ENCODE data around the gene USP40.

The USP40 gene, protein sequence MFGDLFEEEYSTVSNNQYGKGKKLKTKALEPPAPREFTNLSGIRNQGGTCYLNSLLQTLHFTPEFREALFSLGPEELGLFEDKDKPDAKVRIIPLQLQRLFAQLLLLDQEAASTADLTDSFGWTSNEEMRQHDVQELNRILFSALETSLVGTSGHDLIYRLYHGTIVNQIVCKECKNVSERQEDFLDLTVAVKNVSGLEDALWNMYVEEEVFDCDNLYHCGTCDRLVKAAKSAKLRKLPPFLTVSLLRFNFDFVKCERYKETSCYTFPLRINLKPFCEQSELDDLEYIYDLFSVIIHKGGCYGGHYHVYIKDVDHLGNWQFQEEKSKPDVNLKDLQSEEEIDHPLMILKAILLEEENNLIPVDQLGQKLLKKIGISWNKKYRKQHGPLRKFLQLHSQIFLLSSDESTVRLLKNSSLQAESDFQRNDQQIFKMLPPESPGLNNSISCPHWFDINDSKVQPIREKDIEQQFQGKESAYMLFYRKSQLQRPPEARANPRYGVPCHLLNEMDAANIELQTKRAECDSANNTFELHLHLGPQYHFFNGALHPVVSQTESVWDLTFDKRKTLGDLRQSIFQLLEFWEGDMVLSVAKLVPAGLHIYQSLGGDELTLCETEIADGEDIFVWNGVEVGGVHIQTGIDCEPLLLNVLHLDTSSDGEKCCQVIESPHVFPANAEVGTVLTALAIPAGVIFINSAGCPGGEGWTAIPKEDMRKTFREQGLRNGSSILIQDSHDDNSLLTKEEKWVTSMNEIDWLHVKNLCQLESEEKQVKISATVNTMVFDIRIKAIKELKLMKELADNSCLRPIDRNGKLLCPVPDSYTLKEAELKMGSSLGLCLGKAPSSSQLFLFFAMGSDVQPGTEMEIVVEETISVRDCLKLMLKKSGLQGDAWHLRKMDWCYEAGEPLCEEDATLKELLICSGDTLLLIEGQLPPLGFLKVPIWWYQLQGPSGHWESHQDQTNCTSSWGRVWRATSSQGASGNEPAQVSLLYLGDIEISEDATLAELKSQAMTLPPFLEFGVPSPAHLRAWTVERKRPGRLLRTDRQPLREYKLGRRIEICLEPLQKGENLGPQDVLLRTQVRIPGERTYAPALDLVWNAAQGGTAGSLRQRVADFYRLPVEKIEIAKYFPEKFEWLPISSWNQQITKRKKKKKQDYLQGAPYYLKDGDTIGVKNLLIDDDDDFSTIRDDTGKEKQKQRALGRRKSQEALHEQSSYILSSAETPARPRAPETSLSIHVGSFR

DNA sequence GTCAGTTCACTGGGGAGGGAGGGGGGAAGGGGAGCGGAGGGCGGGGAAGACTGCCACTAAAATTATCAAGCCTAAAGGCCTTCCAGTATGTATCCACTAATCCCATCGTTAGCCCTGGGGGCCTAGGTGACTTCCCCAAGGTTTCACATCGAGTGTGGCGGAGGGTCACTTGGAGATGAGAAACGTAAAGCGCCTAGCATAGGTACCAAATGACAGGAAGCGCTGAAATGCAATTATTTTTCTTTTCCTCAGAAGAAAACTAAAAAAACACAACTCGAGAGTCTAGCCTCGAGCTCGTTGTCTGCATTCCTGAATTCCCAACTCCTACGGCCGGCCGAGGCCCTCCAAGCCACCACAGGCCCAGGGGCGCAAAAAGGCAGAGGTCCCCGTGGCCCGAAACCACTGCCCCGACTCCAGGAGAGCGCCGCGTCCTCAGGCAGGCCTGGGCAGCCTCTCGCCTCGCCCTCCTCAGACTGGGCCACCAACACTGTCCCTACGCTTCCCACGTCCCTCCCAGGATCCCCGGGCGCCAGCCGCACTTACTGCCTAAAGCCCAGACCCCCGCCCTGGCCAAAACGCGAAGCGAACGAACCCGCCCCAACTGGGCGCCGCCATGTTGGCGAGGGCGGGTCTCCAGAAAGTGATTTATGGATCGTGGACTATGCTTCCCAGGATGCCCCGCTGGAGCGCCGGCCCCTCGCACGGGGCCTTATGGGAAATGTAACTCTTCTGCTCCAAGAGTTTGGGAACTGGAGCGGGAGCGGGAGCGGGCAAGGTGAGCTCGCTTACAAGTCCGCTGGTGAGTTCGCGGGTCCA lies at the start of gene USP40:
Gene USP40 (minus strand): TSS at position 642 of the 816 bp plus-strand sequence. CDS start 1,228 bp downstream, outside the sequence.
- Histone ChIP-seq H3K4me3 (ENCODE audit: low read depth in 1 of 2, low read length in 2 of 2) (peak within 1 kb of the TSS; percentile 83 to 91), H3K27ac (ENCODE audit: low read length) (peak within 1 kb of the TSS; percentile 96), H3K36me3 (ENCODE audit: control insufficient read depth in 1 of 2, insufficient read depth in 2 of 2, low read length in 2 of 2) (no peaks in the 10 kb centered on the region), H3K27me3 (ENCODE audit: low read depth, low read length) (no peaks in the 10 kb centered on the region), H3K9me3 (ENCODE audit: control insufficient read depth in 1 of 2, low read length in 2 of 2) (no peaks in the 10 kb centered on the region), H3K4me1 (ENCODE audit: control insufficient read depth in 1 of 2, insufficient read depth in 2 of 2, low read length in 2 of 2) (peaks cover 4 to 7% of the 10 kb centered on the region in 2 donors)

DNA sequence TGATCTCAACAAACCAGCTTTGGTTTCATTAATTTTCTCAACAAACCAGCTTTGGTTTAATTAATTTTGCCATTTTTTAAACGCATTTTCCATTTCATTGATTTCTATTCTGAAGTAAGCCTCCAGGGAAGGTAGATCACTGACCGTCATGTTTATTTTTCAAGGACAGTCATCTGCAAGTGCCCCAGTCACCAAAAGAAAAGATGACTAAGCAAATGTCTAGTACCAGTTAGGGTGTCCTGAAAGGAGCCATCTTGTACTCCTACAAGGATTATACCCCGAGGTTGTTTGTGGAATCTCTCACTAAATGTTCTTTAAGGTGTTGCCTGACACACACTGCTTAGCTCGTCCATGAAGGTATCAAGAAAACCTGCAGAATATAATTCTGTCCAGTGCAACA lies 44.7 kb upstream of the USP40 start:
- H3K27me3 ChIP-seq (ENCODE audit: low read depth, low read length) = no peaks in the 10 kb centered on the region
- H3K4me3 ChIP-seq (ENCODE audit: low read depth in 1 of 2, low read length in 2 of 2) = no peak overlapping the region
- no peaks in the 10 kb centered on the region for H3K36me3 ChIP-seq (ENCODE audit: control insufficient read depth in 1 of 2, insufficient read depth in 2 of 2, low read length in 2 of 2)
- peaks cover 0 to 7% of the 10 kb centered on the region in 2 donors for H3K9me3 ChIP-seq (ENCODE audit: control insufficient read depth in 1 of 2, low read length in 2 of 2)
- no peaks in the 10 kb centered on the region for H3K4me1 ChIP-seq (ENCODE audit: control insufficient read depth in 1 of 2, insufficient read depth in 2 of 2, low read length in 2 of 2)
- H3K27ac ChIP-seq (ENCODE audit: low read length) = no peak overlapping the region

DNA sequence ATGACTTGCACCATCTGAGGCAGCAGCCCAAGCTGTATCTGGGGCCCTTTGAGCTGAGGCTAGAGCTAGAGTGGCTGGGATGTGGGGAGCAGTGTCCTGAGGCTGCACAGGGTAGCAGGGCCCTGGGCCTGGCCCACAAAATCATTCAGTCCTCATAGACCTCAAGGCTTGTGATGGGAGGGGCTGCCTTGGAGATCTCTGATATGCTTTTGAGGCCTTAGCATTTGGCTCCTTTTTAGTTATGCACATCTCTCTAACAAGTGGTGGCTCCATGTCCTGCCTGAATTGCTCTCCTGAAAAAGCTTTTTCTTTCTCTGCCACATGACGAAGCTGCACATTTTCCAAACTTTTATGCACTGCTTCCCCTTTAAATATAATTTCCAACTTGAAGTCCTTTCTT lies 39.1 kb upstream of the USP40 start:
- H3K9me3 ChIP-seq (ENCODE audit: control insufficient read depth in 1 of 2, low read length in 2 of 2) = peaks cover 0 to 4% of the 10 kb centered on the region in 2 donors
- no peaks in the 10 kb centered on the region for H3K4me1 ChIP-seq (ENCODE audit: control insufficient read depth in 1 of 2, insufficient read depth in 2 of 2, low read length in 2 of 2)
- H3K4me3 ChIP-seq (ENCODE audit: low read depth in 1 of 2, low read length in 2 of 2) = no peak overlapping the region
- no peaks in the 10 kb centered on the region for H3K27me3 ChIP-seq (ENCODE audit: low read depth, low read length)
- H3K36me3 ChIP-seq (ENCODE audit: control insufficient read depth in 1 of 2, insufficient read depth in 2 of 2, low read length in 2 of 2) = no peaks in the 10 kb centered on the region
- no peak overlapping the region for H3K27ac ChIP-seq (ENCODE audit: low read length)

DNA sequence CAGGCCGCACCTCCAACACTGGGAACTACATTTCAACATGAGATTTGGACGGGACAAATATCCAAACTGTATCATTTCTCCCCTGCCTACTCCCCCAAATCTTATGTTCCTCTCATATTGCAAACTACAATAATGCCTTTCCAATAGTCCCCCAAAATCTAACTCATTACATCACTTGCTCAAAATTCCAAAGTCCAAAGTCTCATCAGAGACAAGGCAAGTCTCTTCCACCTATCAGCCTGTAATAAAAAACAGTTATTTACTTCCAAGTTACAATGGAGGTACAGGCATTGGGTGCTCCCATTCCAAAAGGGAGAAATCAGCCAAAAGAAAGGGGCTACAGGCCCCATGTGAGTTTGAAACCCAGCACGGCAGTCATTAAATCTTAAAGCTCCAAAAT lies 38.2 kb upstream of the USP40 start:
- no peak overlapping the region for H3K4me3 ChIP-seq (ENCODE audit: low read depth in 1 of 2, low read length in 2 of 2)
- H3K27ac ChIP-seq (ENCODE audit: low read length) = no peak overlapping the region
- H3K27me3 ChIP-seq (ENCODE audit: low read depth, low read length) = no peaks in the 10 kb centered on the region
- no peaks in the 10 kb centered on the region for H3K4me1 ChIP-seq (ENCODE audit: control insufficient read depth in 1 of 2, insufficient read depth in 2 of 2, low read length in 2 of 2)
- no peaks in the 10 kb centered on the region for H3K36me3 ChIP-seq (ENCODE audit: control insufficient read depth in 1 of 2, insufficient read depth in 2 of 2, low read length in 2 of 2)
- H3K9me3 ChIP-seq (ENCODE audit: control insufficient read depth in 1 of 2, low read length in 2 of 2) = no peaks in the 10 kb centered on the region

DNA sequence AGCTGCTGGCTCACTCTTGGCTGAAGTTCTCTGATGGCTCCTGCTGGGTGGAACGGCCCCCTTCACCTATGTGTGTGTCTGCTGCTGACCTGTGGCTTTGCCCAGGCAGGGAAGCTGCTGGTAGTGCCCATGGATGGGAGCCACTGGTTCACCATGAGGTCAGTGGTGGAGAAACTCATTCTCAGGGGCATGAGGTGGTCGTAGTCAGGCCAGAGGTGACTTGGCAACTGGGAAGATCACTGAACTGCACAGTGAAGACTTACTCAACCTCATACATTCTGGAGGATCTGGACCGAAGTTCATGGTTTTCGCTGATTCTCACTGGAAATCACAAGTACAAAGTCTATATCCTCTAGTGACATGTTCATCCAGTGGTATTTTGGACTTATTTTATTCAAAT lies 36.9 kb upstream of the USP40 start:
- Histone ChIP-seq H3K27me3 (ENCODE audit: low read depth, low read length) (no peaks in the 10 kb centered on the region), H3K36me3 (ENCODE audit: control insufficient read depth in 1 of 2, insufficient read depth in 2 of 2, low read length in 2 of 2) (no peaks in the 10 kb centered on the region), H3K9me3 (ENCODE audit: control insufficient read depth in 1 of 2, low read length in 2 of 2) (no peaks in the 10 kb centered on the region), H3K4me1 (ENCODE audit: control insufficient read depth in 1 of 2, insufficient read depth in 2 of 2, low read length in 2 of 2) (no peaks in the 10 kb centered on the region), H3K4me3 (ENCODE audit: low read depth in 1 of 2, low read length in 2 of 2) (no peak overlapping the region), H3K27ac (ENCODE audit: low read length) (no peak overlapping the region)

DNA sequence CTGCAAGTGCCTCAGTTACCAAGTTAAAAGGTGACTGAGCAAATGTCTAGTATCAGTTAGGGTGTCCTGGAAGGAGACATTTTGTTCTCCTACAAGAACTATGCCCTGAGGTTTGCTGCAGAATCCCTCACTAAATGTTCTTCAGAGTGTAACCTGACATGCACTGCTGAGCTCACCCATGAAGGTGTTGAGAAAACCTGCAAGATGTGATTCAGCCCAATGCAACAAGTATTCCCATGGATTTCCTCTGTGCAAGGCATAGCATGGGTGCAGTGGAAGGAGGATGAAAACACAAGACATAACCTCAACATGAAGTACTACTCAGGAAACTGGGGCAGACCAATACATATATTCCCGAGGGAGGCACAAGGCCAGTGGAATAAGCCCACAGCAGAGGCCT lies 35.5 kb upstream of the USP40 start:
- Histone ChIP-seq H3K27ac (ENCODE audit: low read length) (no peak overlapping the region), H3K9me3 (ENCODE audit: control insufficient read depth in 1 of 2, low read length in 2 of 2) (no peaks in the 10 kb centered on the region), H3K4me1 (ENCODE audit: control insufficient read depth in 1 of 2, insufficient read depth in 2 of 2, low read length in 2 of 2) (no peaks in the 10 kb centered on the region), H3K36me3 (ENCODE audit: control insufficient read depth in 1 of 2, insufficient read depth in 2 of 2, low read length in 2 of 2) (no peaks in the 10 kb centered on the region), H3K4me3 (ENCODE audit: low read depth in 1 of 2, low read length in 2 of 2) (no peak overlapping the region), H3K27me3 (ENCODE audit: low read depth, low read length) (no peaks in the 10 kb centered on the region)

DNA sequence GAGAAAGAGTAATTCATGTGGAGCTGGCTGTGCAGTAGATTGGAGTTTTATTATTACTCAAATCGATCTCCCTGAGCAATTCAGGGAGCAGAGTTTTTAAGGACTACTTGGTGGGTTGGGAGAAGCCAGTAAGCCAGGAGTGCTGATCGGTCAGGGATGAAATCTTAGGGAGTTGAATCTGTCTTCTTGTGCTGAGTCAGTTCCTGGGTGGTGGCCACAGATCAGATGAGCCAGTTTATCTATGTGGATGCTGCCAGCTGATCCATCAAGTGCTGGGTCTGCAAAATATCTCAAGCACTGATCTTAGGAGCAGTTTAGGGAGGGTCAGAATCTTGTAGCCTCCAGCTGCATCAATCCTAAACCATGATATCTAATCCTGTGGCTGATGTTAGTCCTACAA lies 33.8 kb upstream of the USP40 start:
- Histone ChIP-seq H3K4me1 (ENCODE audit: control insufficient read depth in 1 of 2, insufficient read depth in 2 of 2, low read length in 2 of 2) (no peaks in the 10 kb centered on the region), H3K27me3 (ENCODE audit: low read depth, low read length) (no peaks in the 10 kb centered on the region), H3K9me3 (ENCODE audit: control insufficient read depth in 1 of 2, low read length in 2 of 2) (no peaks in the 10 kb centered on the region), H3K36me3 (ENCODE audit: control insufficient read depth in 1 of 2, insufficient read depth in 2 of 2, low read length in 2 of 2) (no peaks in the 10 kb centered on the region), H3K4me3 (ENCODE audit: low read depth in 1 of 2, low read length in 2 of 2) (no peak overlapping the region), H3K27ac (ENCODE audit: low read length) (no peak overlapping the region)

DNA sequence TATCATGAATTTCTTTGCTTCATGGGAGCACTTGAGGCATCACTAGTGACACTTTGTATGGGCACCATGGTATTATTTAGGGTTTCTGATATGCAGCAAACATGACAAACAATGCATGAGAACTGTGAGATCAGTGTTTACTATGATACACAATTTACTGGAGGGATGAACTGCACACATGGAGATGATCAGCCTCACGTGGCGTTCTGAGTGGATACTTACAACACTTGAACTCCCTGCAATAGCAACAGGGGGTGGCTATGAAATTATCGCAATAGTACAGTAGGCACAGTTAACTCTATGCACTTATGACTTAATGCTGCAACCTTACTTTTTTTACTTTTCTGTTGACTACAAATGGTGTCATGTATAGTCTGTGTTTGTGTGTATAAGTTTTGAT lies 32.4 kb upstream of the USP40 start:
- Histone ChIP-seq H3K9me3 (ENCODE audit: control insufficient read depth in 1 of 2, low read length in 2 of 2) (no peaks in the 10 kb centered on the region), H3K27ac (ENCODE audit: low read length) (no peak overlapping the region), H3K36me3 (ENCODE audit: control insufficient read depth in 1 of 2, insufficient read depth in 2 of 2, low read length in 2 of 2) (no peaks in the 10 kb centered on the region), H3K4me1 (ENCODE audit: control insufficient read depth in 1 of 2, insufficient read depth in 2 of 2, low read length in 2 of 2) (no peaks in the 10 kb centered on the region), H3K4me3 (ENCODE audit: low read depth in 1 of 2, low read length in 2 of 2) (no peak overlapping the region), H3K27me3 (ENCODE audit: low read depth, low read length) (no peaks in the 10 kb centered on the region)

DNA sequence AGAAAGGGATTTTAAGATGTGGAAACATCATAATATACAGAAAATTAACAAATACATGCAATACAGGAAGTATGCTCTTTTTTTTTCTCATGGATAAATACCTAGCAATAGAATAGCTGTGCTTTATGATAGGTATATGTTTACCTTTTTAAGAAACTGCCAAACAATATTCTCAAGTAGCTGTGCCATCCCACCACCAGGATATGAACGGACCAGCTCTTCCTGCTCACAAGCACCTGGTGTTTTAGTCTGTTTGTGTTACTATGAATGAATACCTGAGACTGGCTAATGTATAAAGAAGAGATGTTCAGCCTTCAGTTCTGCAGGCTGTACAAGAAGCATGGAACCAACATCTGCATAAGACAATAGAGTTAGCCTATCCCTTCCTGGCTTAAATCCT lies 30.9 kb upstream of the USP40 start:
- H3K36me3 ChIP-seq (ENCODE audit: control insufficient read depth in 1 of 2, insufficient read depth in 2 of 2, low read length in 2 of 2) = no peaks in the 10 kb centered on the region
- no peak overlapping the region for H3K4me3 ChIP-seq (ENCODE audit: low read depth in 1 of 2, low read length in 2 of 2)
- no peaks in the 10 kb centered on the region for H3K27me3 ChIP-seq (ENCODE audit: low read depth, low read length)
- H3K9me3 ChIP-seq (ENCODE audit: control insufficient read depth in 1 of 2, low read length in 2 of 2) = no peaks in the 10 kb centered on the region
- no peak overlapping the region for H3K27ac ChIP-seq (ENCODE audit: low read length)
- no peaks in the 10 kb centered on the region for H3K4me1 ChIP-seq (ENCODE audit: control insufficient read depth in 1 of 2, insufficient read depth in 2 of 2, low read length in 2 of 2)

DNA sequence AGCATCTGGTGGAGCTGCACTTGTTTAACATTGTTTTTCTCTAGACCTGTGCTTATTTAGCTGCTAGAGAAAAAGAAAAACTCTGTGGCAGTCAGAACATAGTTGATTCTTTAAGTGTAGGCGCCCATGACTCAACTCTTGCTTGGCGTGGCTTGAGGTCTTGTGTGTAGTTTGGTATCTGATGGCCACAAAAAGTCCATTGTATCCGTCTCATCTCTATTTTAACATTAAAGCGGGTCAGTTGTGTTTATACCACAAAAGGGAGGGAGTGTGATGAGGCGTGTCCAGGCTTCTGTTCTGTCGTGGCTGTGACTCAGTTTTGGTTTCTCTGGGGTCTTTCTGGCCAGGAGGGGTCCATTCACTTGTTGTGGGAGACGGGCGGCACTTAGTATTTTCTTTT lies 26.6 kb upstream of the USP40 start:
- H3K9me3 ChIP-seq (ENCODE audit: control insufficient read depth in 1 of 2, low read length in 2 of 2) = no peaks in the 10 kb centered on the region
- no peaks in the 10 kb centered on the region for H3K36me3 ChIP-seq (ENCODE audit: control insufficient read depth in 1 of 2, insufficient read depth in 2 of 2, low read length in 2 of 2)
- H3K4me3 ChIP-seq (ENCODE audit: low read depth in 1 of 2, low read length in 2 of 2) = no peak overlapping the region
- no peak overlapping the region for H3K27ac ChIP-seq (ENCODE audit: low read length)
- no peaks in the 10 kb centered on the region for H3K27me3 ChIP-seq (ENCODE audit: low read depth, low read length)
- H3K4me1 ChIP-seq (ENCODE audit: control insufficient read depth in 1 of 2, insufficient read depth in 2 of 2, low read length in 2 of 2) = no peaks in the 10 kb centered on the region
